ENCODE data around the gene IL20RB. TPM values are rescaled to one million over a fixed set of nuclear protein-coding genes. Genes with fewer than 3 reads are reported as not detected.

IL20RB gene
- total RNA-seq, 2 experiments from 2014 or later: 1.5 to 2.2 TPM

- ChIA-PET CTCF (interaction anchor here (0.6 to 1.6 kb wide), 2 partner anchors 256 to 625 kb away, joined by 3 read pairs; partner anchors contain the start of gene STAG1), POLR2A (no interaction called here)
- TF ChIP-seq CTCF (IDR thresholded peaks at IDR 0.05): no peak
- H3K36me3 ChIP-seq (ENCODE audit: insufficient read depth, low read length): no peaks in the 10 kb centered on the region
- no peaks in the 10 kb centered on the region for H3K9me3 ChIP-seq (ENCODE audit: control insufficient read depth in 1 of 2, insufficient read depth in 1 of 2, low read length in 2 of 2)
- no peak overlapping the region for H3K27ac Mint-ChIP-seq
- ATAC-seq (ENCODE audit: poor library complexity): no peak
- no peak overlapping the region for H3K4me3 Mint-ChIP-seq
- no peak for DNase-seq
- no peaks in the 10 kb centered on the region for H3K4me1 ChIP-seq (ENCODE audit: insufficient read depth, low read length)
- no peaks in the 10 kb centered on the region for H3K9me3 Mint-ChIP-seq
- no peak overlapping the region for H3K27ac ChIP-seq (ENCODE audit: low read depth in 1 of 2, low read length in 2 of 2)
- H3K27me3 Mint-ChIP-seq: no peaks in the 10 kb centered on the region
- no peaks in the 10 kb centered on the region for H3K27me3 ChIP-seq (ENCODE audit: control insufficient read depth in 1 of 2, insufficient read depth in 2 of 2, low read length in 2 of 2)
- no peaks in the 10 kb centered on the region for H3K36me3 Mint-ChIP-seq (ENCODE audit: low read depth)
- H3K4me1 Mint-ChIP-seq (ENCODE audit: low read depth): no peaks in the 10 kb centered on the region
- intact Hi-C loops (cut with DNase I, micrococcal nuclease): no loop called here
- no peak overlapping the region for H3K4me3 ChIP-seq (ENCODE audit: low read length)
Observed at GRCh38 chr3:137008131-137008530, 50.3 kb downstream of the IL20RB start.

GRCh38 chr3:137008976-137009375 is 51.2 kb downstream of the IL20RB start:
- Histone ChIP-seq H3K27ac (ENCODE audit: low read depth in 1 of 2, low read length in 2 of 2) (no peak overlapping the region), H3K27me3 (ENCODE audit: control insufficient read depth in 1 of 2, insufficient read depth in 2 of 2, low read length in 2 of 2) (no peaks in the 10 kb centered on the region), H3K4me1 (ENCODE audit: insufficient read depth, low read length) (peaks cover 4% of the 10 kb centered on the region), H3K36me3 (ENCODE audit: insufficient read depth, low read length) (no peaks in the 10 kb centered on the region), H3K9me3 (ENCODE audit: control insufficient read depth in 1 of 2, insufficient read depth in 1 of 2, low read length in 2 of 2) (no peaks in the 10 kb centered on the region), H3K4me3 (ENCODE audit: low read length) (no peak overlapping the region)
- intact Hi-C loops (cut with DNase I, micrococcal nuclease): no loop called here
- POLR2A ChIA-PET: no interaction called here
- no peak overlapping the region for H3K27ac Mint-ChIP-seq
- no peak for TF ChIP-seq CTCF (IDR thresholded peaks at IDR 0.05)
- CTCF ChIA-PET: interaction anchor here (1.6 kb wide), 1 partner anchor 257 kb away, joined by 3 read pairs; the partner anchor contains the start of gene STAG1
- no peak overlapping the region for H3K4me3 Mint-ChIP-seq
- H3K9me3 Mint-ChIP-seq: no peaks in the 10 kb centered on the region
- no peaks in the 10 kb centered on the region for H3K36me3 Mint-ChIP-seq (ENCODE audit: low read depth)
- H3K4me1 Mint-ChIP-seq (ENCODE audit: low read depth): peaks cover 4% of the 10 kb centered on the region
- no peak for DNase-seq
- no peaks in the 10 kb centered on the region for H3K27me3 Mint-ChIP-seq
- no peak for ATAC-seq (ENCODE audit: poor library complexity)

- no peak for TF ChIP-seq CTCF (IDR thresholded peaks at IDR 0.05)
- H3K27me3 ChIP-seq (ENCODE audit: control insufficient read depth in 1 of 2, insufficient read depth in 2 of 2, low read length in 2 of 2): no peaks in the 10 kb centered on the region
- H3K9me3 Mint-ChIP-seq: no peaks in the 10 kb centered on the region
- H3K36me3 Mint-ChIP-seq (ENCODE audit: low read depth): no peaks in the 10 kb centered on the region
- no peak overlapping the region for H3K4me3 Mint-ChIP-seq
- no peak overlapping the region for H3K27ac Mint-ChIP-seq
- H3K9me3 ChIP-seq (ENCODE audit: control insufficient read depth in 1 of 2, insufficient read depth in 1 of 2, low read length in 2 of 2): no peaks in the 10 kb centered on the region
- no peak overlapping the region for H3K4me3 ChIP-seq (ENCODE audit: low read length)
- intact Hi-C loops (cut with DNase I, micrococcal nuclease): loop anchor here (5.0 to 10.0 kb wide), 4 partner anchors 148 to 753 kb away; partner anchors contain the start of gene NCK1 (in 2 of the 2)
- H3K27me3 Mint-ChIP-seq: no peaks in the 10 kb centered on the region
- no peaks in the 10 kb centered on the region for H3K36me3 ChIP-seq (ENCODE audit: insufficient read depth, low read length)
- no peak for DNase-seq
- no peak overlapping the region for H3K27ac ChIP-seq (ENCODE audit: low read depth in 1 of 2, low read length in 2 of 2)
- CTCF ChIA-PET: interaction anchor here (0.8 kb wide), 1 partner anchor 631 kb away, joined by 3 read pairs; no protein-coding TSS in a partner anchor
- peaks cover 9% of the 10 kb centered on the region for H3K4me1 ChIP-seq (ENCODE audit: insufficient read depth, low read length)
- POLR2A ChIA-PET: no interaction called here
- H3K4me1 Mint-ChIP-seq (ENCODE audit: low read depth): peaks cover 9% of the 10 kb centered on the region
- ATAC-seq (ENCODE audit: poor library complexity): no peak
Observed at GRCh38 chr3:137010137-137010536, 52.4 kb downstream of the IL20RB start.

Measured in CD4-positive, alpha-beta T cell (primary cell).